ENCODE data around the gene LRP2BP. TPM values are rescaled to one million over a fixed set of nuclear protein-coding genes. Genes with fewer than 3 reads are reported as not detected.
"Not testable (repeated sequence)": the region's sequence is repeated elsewhere in the genome, so short reads cannot be mapped to it uniquely, and the experiment has no call there.

The LRP2BP gene
- total RNA-seq, 2 experiments from 2014 or later: 2.7 to 3.1 TPM

- no peak overlapping the region for H3K27ac Mint-ChIP-seq
- H3K9me3 ChIP-seq (ENCODE audit: control insufficient read depth in 1 of 2, insufficient read depth in 1 of 2, low read length in 2 of 2): no peaks in the 10 kb centered on the region
- no peak overlapping the region for H3K4me3 ChIP-seq (ENCODE audit: low read length)
- POLR2A ChIA-PET: no interaction called here
- H3K36me3 ChIP-seq (ENCODE audit: insufficient read depth, low read length): peaks cover 4% of the 10 kb centered on the region
- no peaks in the 10 kb centered on the region for H3K27me3 Mint-ChIP-seq
- intact Hi-C loops (cut with DNase I, micrococcal nuclease): no loop called here
- no peak for ATAC-seq (ENCODE audit: poor library complexity)
- H3K4me3 Mint-ChIP-seq: no peak overlapping the region
- H3K4me1 ChIP-seq (ENCODE audit: insufficient read depth, low read length): no peaks in the 10 kb centered on the region
- no peak overlapping the region for H3K27ac ChIP-seq (ENCODE audit: low read depth in 1 of 2, low read length in 2 of 2)
- CTCF ChIA-PET: no interaction called here
- no peaks in the 10 kb centered on the region for H3K9me3 Mint-ChIP-seq
- H3K4me1 Mint-ChIP-seq (ENCODE audit: low read depth): no peaks in the 10 kb centered on the region
- no peaks in the 10 kb centered on the region for H3K27me3 ChIP-seq (ENCODE audit: control insufficient read depth in 1 of 2, insufficient read depth in 2 of 2, low read length in 2 of 2)
- no peak for TF ChIP-seq CTCF (IDR thresholded peaks at IDR 0.05)
- no peak for DNase-seq
- H3K36me3 Mint-ChIP-seq (ENCODE audit: low read depth): peaks cover 64% of the 10 kb centered on the region
Measured at GRCh38 chr4:185317880-185318279, 77.8 kb downstream of the LRP2BP start.

DNA sequence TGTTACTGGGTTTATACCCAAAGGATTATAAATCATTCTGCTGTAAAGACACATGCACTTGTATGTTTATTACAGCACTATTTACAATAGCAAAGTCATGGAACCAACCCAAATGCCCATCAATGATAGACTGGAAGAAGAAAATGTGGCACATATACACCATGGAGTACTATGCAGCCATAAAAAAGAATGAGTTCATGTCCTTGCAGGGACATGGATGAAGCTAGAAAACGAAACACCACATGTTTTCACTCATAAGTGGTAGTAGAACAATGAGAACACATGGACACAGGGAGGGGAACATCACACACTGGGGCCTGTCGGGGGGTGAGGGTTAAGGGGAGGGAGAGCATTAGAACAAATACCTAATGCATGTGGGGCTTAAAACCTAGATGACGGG is 78.3 kb downstream of the LRP2BP start:
- H3K4me1 ChIP-seq (ENCODE audit: insufficient read depth, low read length); intact Hi-C loops (cut with DNase I, micrococcal nuclease); H3K27ac Mint-ChIP-seq; H3K4me1 Mint-ChIP-seq (ENCODE audit: low read depth); H3K9me3 ChIP-seq (ENCODE audit: control insufficient read depth in 1 of 2, insufficient read depth in 1 of 2, low read length in 2 of 2); H3K36me3 ChIP-seq (ENCODE audit: insufficient read depth, low read length); POLR2A ChIA-PET; H3K27ac ChIP-seq (ENCODE audit: low read depth in 1 of 2, low read length in 2 of 2); ATAC-seq (ENCODE audit: poor library complexity); H3K4me3 Mint-ChIP-seq; DNase-seq; CTCF ChIA-PET; H3K27me3 ChIP-seq (ENCODE audit: control insufficient read depth in 1 of 2, insufficient read depth in 2 of 2, low read length in 2 of 2); H3K9me3 Mint-ChIP-seq; H3K4me3 ChIP-seq (ENCODE audit: low read length); H3K27me3 Mint-ChIP-seq: not testable (repeated sequence)
- H3K36me3 Mint-ChIP-seq (ENCODE audit: low read depth): peaks cover 64% of the 10 kb centered on the region

Other genes starting within 250 kb of the LRP2BP start
- 10 to 100 TPM; 24.5 to 26.6 TPM for gene CFAP97, start 191.9 kb downstream of the LRP2BP start, total RNA-seq
- gene SNX25, start 186.3 kb downstream of the LRP2BP start, total RNA-seq: 1 to 10 TPM; 7.9 to 9.1 TPM
- 10 to 100 TPM; 10.3 to 11.6 TPM for gene ANKRD37, start 917 bp upstream of the LRP2BP start, total RNA-seq
- 10 to 100 TPM; 14.5 to 16.6 TPM for gene UFSP2, start 30.0 kb upstream of the LRP2BP start, total RNA-seq
- gene CCDC110, start 75.8 kb upstream of the LRP2BP start, total RNA-seq: under 1 TPM; 0.34 to 0.36 TPM
- not detected for gene PDLIM3, start 139.6 kb upstream of the LRP2BP start, total RNA-seq

All from CD4-positive, alpha-beta T cell (primary cell).